Body of pancreas (tissue), 4 donors: ENCODE measurements around the gene CPNE2. TPM values are rescaled to one million over a fixed set of nuclear protein-coding genes. Genes with fewer than 3 reads are reported as not detected.

Experiments
- ATAC-seq: fragments of 150-250 bp; one replicate; pipeline ENCODE4 v1.9.1; 2016
- DNase-seq, 4 donors: peaks; one replicate each; pipeline ENCODE4 v3.0.0-alpha.2; 2019
- H3K27ac ChIP-seq, 4 donors: fragments of 200-600 bp; sonication (generic); 1 replicate in 3 of 4; 2 replicates in 1 of 4; pipeline versions ENCODE4 v1.5.1 to v1.6.1; 2016 to 2019; ENCODE audit warnings: mild to moderate bottlenecking in 1 of 4, mixed read lengths in 1 of 4, moderate library complexity in 1 of 4
- H3K27me3 ChIP-seq, 2 donors: fragments of 200-600 bp; sonication (generic); one replicate each; pipeline ENCODE4 v1.6.0; 2016; ENCODE audit warnings: mild to moderate bottlenecking in 1 of 2
- H3K36me3 ChIP-seq, 2 donors: fragments of 200-600 bp; sonication (generic); replicated peaks in 1 of 2; 2 replicates each; pipeline ENCODE4 v1.5.1; 2016; ENCODE audit warnings: low read depth in 2 of 2; ENCODE audit not compliant: insufficient read depth in 1 of 2
- H3K4me1 ChIP-seq: fragments of 200-600 bp; sonication (generic); one replicate; pipeline ENCODE4 v1.6.0; 2016
- H3K4me3 ChIP-seq, 2 donors: fragments of 200-600 bp; sonication (generic); 1 replicate in 1 of 2; 2 replicates in 1 of 2; pipeline ENCODE4 v1.5.1; 2016 to 2019
- H3K9me3 ChIP-seq, 3 donors: fragments of 200-600 bp; sonication (generic); 1 replicate in 2 of 3; 2 replicates in 1 of 3; pipeline ENCODE4 v1.5.1; 2016
- CTCF ChIP-seq, 7 experiments: fragments of 450-650 bp in 4 of 7; fragments of 200-600 bp in 3 of 7; sonication (generic) in 3 of 7; IDR thresholded peaks; one replicate each; pipeline ENCODE4 v1.5.1; 2016 to 2019; ENCODE audit warnings: antibody characterized with exemption in 7 of 7
- POLR2A ChIP-seq, 3 donors: fragments of 450-650 bp; IDR thresholded peaks; one replicate each; pipeline ENCODE4 v1.6.1; 2016; ENCODE audit warnings: antibody characterized with exemption in 3 of 3, mild to moderate bottlenecking in 2 of 3
- WGBS, 2 donors: methylation state at CpG; one replicate each; pipeline ENCODE4 v1.1.5; 2017; 5-methylcytosine and 5-hydroxymethylcytosine counted together
- intact Hi-C: fragments of 100-400 bp; cut with DNase I; formaldehyde crosslinking; loops from one replicate; pipeline ENCODE4 v1.15.1; 2023
- total RNA-seq, 2 donors: library from RNA; depleted of rRNA; stranded (reverse); fragments of >200 nt; gene quantifications; one replicate each; pipeline ENCODE4 v1.1.0, GENCODE V29; 2016

Gene CPNE2
- total RNA-seq, 2 donors from 2014 or later, result 8.8 to 16.5 TPM

GRCh38 chr16:57048095-57048494 is 44.3 kb upstream of the CPNE2 start:
- ATAC-seq, result no peak
- intact Hi-C loops, result no loop called here

DNA sequence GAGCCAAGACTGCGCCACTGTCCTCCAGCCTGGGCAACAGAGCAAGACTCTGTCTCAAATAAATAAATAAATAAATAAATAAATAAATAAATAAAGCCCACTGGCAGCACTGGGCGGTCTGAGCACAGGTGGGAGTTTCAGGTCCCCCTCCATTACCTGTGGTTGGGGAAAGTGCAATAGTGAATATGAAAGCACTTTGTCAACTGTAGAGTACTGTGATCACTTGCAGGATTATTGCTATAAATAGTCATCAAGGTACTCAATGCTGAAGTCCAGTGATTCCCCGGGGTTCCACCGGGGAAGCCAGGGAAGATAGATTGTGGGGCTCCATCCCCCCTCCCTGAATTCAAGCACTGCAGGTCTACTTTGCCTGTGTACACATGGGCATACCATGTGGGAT is 42.7 kb upstream of the CPNE2 start:
- intact Hi-C loops, result no loop called here
- Histone ChIP-seq H3K36me3 (no peaks in the 10 kb centered on the region), H3K9me3 (no peaks in the 10 kb centered on the region), H3K27ac (no peak overlapping the region), H3K4me1 (peaks cover 6% of the 10 kb centered on the region), H3K4me3 (no peak overlapping the region), H3K27me3 (no peaks in the 10 kb centered on the region)
- DNase-seq, result no peak
- WGBS, 2 donors, result 77 to 78% methylated on average over 4 of the region's 4 CpGs
- TF ChIP-seq POLR2A (IDR thresholded peaks at IDR 0.05), result no peak
- no peak for TF ChIP-seq CTCF (IDR thresholded peaks at IDR 0.05)
- no peak for ATAC-seq

More at GRCh38 chr16:57048095-57048494, 44.3 kb upstream of the CPNE2 start:
- no peaks in the 10 kb centered on the region for H3K36me3 ChIP-seq
- no peaks in the 10 kb centered on the region for H3K27me3 ChIP-seq
- no peaks in the 10 kb centered on the region for H3K9me3 ChIP-seq
- H3K4me3 ChIP-seq, result no peak overlapping the region
- DNase-seq, result no peak
- TF ChIP-seq CTCF (IDR thresholded peaks at IDR 0.05) (no peak), POLR2A (IDR thresholded peaks at IDR 0.05) (no peak)
- WGBS, 2 donors, result 61 to 75% methylated on average over 2 of the region's 2 CpGs
- peaks cover 6% of the 10 kb centered on the region for H3K4me1 ChIP-seq
- H3K27ac ChIP-seq, result no peak overlapping the region

GRCh38 chr16:57051696-57052228 is 40.6 kb upstream of the CPNE2 start:
- no peak for ATAC-seq
- WGBS, 2 donors, result 90 to 92% methylated on average over 11 of the region's 11 CpGs
- intact Hi-C loops, result no loop called here
- no peak for DNase-seq
- no peaks in the 10 kb centered on the region for H3K27me3 ChIP-seq
- no peaks in the 10 kb centered on the region for H3K9me3 ChIP-seq
- TF ChIP-seq POLR2A (IDR thresholded peaks at IDR 0.05) (no peak), CTCF (IDR thresholded peaks at IDR 0.05) (no peak)
- H3K27ac ChIP-seq, result no peak overlapping the region
- H3K4me3 ChIP-seq, result no peak overlapping the region
- H3K36me3 ChIP-seq, result no peaks in the 10 kb centered on the region
- no peaks in the 10 kb centered on the region for H3K4me1 ChIP-seq

DNA sequence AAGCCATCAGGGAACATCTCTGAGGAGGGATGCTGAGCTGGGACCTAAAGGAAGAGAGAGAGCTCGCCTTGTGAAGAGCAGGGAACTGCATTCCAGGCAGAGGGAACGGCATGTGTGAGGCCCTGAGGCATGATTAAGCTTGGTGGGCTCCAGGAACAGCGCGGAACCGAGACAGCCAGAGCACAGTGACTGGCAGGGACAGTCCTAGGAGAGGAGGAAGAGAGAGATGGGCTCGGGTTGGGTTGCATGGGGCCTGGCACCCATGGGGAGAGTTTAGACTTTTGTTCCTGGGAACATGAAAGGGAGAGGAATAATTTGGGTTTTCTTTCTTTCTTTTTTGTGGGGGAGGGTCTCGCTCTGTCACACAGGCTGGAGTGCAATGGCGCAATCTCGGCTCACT is 39.2 kb upstream of the CPNE2 start:
- DNase-seq, result no peak
- no peak overlapping the region for H3K27ac ChIP-seq
- no peak for ATAC-seq

More for the DNA sequence above, 39.2 kb upstream of the CPNE2 start:
- no peaks in the 10 kb centered on the region for H3K4me1 ChIP-seq
- no peaks in the 10 kb centered on the region for H3K36me3 ChIP-seq
- intact Hi-C loops, result no loop called here
- no peaks in the 10 kb centered on the region for H3K9me3 ChIP-seq
- 88% methylated on average over 9 of the region's 9 CpGs for WGBS, 2 donors
- no peaks in the 10 kb centered on the region for H3K27me3 ChIP-seq
- TF ChIP-seq CTCF (IDR thresholded peaks at IDR 0.05) (no peak), POLR2A (IDR thresholded peaks at IDR 0.05) (no peak)
- H3K4me3 ChIP-seq, result no peak overlapping the region
